GM21360 (cell line): ENCODE results near the gene FAM81B.
"Not testable (repeated sequence)": the region's sequence is repeated elsewhere in the genome, so short reads cannot be mapped to it uniquely, and the experiment has no call there.

Experiments
- ATAC-seq: cut with Tn5 transposase; IDR thresholded peaks from one replicate; pipeline ENCODE4 v1.9.1; 2021; ENCODE audit warnings: mild to moderate bottlenecking, moderate library complexity; ENCODE audit not compliant: unreplicated experiment

Gene FAM81B, protein sequence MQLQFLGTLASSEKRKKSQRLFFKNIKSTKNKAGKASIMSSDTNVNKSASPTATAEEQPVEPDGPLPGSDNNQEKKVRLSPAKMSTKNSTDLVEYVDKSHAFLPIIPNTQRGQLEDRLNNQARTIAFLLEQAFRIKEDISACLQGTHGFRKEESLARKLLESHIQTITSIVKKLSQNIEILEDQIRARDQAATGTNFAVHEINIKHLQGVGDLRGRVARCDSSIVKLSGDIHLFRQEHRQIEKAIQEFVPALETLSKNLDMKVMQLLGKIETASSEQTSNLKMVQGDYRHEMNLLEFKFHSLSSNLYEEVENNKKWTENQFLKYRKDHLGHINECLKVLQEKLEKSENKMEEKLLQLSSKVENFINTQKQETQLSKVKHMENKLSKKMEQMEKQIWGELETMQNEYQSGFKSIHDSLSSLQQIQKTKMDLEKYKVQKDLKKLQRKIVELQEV

DNA sequence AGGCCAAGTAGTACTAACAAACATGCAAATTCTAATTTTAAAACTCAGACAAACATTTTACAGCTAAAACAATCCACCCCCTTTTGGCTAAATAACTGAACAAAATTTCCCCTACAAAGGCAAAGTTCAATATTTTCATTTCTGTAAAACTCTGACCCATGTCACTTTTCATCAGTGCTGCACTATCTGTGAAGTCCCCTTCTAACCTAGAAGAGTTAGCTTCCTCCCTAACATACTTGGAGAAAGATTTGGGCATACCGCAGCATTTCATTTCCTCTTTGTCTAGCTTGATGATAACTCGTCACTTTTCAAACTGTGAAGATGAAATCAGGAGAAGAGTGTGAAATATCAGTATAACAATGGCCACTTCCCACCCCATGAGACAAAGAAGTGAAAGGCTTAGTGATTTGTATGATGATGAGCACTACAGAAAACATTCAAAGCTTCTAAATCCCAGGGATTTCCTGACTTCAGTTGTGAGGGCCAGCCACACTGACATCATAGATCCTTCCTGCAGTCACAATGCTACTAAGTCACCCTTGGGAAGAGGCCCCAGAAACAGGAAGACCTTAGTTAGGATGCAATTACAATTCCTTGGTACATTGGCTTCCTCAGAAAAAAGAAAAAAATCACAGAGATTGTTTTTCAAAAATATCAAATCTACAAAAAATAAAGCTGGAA is at the start of gene FAM81B:
FAM81B (plus strand) TSS at position 555 of the 681 bp plus-strand sequence; CDS start at position 579, 24 bp downstream.
- no peak for ATAC-seq

DNA sequence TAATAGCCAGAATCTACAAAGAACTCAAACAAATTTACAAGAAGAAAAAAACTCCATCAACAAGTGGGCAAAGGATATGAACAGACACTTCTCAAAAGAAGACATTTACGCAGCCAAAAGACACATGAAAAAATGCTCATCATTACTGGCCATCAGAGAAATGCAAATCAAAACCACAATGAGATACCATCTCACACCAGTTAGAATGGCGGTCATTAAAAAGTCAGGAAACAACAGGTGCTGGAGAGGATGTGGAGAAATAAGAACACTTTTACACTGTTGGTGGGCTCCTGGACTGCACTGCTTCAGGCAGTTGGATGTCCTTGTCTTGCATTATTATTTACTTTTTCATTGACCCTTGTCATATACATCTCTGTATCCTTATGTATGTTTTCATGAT is 49.7 kb upstream of the FAM81B start:
- ATAC-seq, result not testable (repeated sequence)

DNA sequence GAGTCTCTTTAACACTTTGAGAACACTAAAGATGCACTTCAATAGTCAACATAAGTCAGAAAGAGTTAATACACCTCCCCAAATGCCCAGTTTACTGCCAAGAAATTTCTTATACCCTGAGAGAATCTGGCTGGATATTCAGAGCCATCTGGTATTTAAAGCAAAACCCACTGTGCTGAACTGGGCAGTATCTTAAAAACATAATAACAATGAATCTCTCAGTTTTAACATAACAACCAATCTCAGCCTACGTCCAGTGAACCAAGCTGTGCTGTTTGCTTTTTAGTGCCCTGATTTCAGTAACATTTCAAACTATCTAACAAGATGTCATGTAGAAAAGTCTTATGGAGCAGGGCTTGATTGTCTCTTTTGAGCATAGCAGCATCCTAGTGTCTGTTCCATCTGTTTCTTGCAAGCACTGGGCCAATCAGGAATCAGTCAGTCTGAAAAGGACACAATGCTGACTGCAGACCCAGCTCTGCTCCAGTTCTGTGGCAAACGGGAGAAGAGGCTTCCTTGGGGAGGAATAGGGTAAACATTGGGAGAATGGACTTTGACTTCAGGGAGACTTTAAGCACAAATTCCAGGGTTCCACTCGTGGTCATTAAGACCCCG is 43.6 kb upstream of the FAM81B start:
- no peak for ATAC-seq

DNA sequence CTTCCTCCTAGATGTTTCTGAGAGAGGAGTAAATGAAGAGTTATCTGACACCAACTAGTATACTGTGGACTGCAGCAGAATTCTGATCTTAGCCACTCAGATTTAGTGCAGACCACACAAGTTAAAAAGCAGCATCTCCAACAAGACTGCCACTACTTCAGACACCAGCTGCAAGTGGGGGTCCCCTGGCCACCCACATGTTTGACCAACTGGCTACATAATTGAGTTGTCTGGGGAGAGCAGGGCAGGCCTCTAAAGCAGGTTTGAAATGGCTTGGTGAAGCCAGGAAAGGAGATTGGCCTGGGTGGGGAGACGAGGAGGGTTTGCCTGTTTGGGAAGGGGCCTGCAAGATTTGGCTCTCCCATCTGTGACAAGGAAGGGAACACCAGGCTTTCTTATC is 40.5 kb upstream of the FAM81B start:
- ATAC-seq, result no peak

DNA sequence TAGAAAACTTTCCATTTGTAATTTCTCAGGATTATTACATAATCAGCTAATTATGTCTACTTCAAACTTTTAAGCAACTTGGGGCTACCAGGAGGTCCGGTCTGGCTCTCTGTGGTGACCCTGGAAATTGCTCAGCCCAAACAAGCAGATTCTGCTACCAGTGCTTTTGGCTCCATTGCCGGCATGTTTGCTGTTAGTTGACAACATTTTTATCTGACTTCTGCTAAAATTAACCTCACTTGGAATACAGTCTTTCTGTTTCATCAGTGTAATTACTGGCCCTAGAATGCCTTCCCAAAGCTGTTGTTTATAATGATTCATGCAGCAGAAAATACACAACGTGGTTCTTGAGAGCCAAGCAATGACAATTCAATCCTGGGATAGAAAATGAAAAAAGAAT is 38.5 kb upstream of the FAM81B start:
- no peak for ATAC-seq

DNA sequence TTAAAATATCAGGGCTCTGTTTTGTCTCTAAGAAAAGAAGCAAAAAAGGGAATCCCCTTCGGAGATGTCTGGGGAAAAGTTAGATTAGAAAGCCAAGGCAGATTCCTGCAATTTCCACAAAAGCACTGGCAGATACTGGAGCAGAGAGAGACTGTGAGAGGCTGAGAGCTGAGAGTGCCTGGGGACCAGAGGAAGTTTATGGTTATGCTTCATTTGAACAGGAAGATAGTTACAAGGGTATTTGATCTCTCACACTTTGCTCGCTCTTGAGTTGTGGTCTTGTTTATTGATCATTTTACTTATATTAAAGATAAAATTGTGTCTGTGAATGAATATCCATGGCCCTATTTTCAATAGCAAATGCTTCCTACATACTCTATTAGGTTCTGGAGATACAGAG is 32.8 kb upstream of the FAM81B start:
- no peak for ATAC-seq

DNA sequence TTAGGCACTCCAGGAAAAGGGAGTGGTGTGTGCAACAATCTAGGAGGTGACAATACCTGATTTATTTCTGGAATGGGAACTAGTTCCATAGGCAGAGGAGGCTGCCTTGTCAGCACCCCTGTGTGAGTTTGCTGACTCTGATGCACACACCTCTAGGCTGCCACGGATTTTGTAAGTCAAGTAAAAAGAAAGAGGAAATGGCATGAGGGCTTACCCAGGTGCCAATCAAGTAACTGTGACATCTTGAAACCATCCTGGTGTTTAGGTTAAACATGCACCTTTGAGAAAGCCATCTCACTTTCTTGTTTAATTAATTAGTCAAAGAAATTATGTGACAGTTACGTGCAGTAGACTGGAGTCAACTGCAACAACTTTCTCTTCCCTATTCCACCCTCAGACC is 32.3 kb upstream of the FAM81B start:
- ATAC-seq, result no peak

DNA sequence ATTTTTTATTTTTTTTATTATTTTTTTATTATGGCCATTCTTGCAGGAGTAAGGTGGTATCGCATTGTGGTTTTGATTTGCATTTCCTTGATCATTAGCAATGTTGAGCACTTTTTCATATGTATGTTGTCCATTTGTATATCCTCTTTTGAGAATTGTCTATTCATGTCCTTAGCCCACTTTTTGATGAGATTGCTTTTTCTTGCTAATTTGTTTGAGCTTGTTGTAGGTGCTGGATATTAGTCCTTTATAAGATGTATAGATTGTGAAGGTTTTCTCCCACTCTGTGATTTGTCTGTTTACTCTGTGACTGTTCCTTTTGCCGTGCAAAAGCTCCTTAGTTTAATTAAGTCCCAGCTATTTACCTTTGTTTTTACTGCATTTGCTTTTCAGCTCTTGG is 30.5 kb upstream of the FAM81B start:
- not testable (repeated sequence) for ATAC-seq

DNA sequence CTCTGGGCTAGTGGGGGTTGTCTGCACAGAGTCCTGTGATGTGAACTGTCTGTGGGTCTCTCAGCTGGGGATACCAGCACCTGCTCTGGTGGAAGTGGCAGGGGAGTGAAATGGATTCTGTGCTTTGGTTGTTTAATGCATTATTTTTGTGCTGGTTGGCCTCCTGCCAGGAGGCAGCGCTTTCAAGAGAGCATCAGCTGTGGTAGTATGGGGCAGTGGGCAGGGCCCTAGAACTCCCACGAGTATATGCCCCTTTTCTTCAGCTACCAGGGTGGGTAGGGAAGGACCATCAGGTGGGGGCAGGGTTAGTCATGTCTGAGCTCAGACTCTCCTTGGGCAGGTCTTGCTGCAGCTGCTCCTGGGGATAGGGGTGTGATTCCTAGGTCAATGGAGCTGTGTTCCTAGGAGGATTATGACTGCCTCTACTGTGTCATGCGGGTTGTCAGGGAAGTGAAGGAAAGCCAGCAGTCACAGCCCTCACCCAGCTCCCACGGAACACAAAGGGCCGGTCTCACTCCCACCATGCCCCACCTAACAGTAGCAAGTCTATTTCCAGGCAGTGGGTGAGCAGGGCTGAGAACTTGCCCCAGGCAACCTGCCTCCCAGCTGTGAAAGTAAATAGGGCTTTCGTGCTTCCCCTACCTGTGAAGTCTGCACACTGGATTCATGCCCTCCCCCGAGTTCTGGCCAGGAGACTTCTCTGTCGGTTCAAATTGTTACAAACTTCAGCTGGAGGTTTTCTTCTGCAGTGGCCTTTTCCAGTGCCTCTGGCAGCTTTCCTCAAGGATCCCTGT is 25.7 kb upstream of the FAM81B start:
- no peak for ATAC-seq

DNA sequence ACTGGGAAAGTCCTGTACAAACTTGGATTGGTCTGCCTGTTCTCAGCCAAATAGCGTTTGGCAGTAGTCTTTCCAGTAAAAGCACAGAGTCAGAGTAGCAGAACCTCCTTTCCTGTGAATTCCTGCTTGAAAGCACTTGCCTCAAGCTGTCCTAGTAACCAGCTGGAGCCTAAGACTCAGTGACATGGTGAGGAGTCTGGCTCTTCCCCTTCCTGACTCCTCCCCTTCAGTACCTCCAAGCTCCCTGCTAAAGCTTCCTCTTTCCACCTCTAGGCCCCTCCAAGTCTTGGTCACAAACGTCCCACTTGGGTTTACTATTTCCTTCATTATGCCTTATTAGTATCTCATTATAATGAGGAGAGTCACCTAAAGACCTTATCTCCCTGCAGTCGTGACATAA is 21.4 kb upstream of the FAM81B start:
- no peak for ATAC-seq

DNA sequence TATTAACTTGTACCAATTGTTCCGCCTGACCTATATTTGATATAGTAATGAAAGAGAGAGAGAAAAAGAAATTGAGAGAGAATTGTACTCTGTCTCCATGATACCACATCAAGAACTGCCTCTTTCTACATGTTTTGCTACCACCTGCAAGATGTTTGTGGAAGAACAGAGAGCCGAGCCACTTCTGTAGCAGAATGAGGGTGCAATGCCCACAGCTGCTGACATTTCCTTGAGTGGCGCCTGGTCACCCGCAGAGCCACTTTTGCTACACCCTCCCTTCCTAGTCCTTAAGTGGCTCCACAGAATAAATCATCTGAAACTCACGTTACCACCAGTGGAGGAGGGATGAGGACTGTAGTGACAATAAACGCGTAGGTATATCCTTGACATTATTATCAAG is 17.1 kb upstream of the FAM81B start:
- no peak for ATAC-seq

DNA sequence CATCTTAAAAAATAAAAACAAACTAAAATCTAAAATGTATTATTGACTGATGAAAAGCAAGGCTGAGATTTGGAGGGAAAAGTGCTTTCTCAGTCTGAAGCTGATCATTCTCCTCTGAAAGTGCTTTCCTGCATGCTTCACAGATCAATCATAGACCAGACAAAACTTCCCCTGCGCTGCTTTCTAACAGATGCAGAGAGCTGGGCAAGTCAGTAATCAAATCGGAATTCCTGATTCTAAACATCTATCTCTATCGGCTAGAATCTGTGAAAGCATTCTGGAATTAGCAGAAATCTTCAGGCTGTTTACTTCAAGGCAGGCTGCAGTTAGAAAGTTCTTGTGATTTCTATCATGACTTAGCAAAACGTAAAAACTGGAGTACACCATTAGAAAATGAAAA is 15.6 kb upstream of the FAM81B start:
- no peak for ATAC-seq

DNA sequence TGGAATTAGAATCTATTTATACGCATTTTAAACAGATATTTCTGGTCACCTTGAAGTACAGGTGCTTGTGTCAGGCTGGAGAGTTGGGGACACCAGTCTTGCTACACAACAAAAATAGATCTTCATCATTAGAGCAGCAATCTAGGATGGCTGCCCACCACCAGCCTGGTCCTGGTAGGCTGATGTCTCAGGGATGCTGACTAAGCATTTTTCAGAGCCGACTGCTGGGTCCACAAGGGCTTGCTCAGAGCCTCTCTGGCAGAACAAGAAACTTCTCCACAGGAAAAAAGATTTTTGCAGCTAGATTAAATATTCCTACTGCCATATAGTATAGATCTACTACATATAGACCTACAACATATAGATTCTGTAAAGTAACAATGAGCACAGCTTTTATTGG is 12.0 kb upstream of the FAM81B start:
- no peak for ATAC-seq

DNA sequence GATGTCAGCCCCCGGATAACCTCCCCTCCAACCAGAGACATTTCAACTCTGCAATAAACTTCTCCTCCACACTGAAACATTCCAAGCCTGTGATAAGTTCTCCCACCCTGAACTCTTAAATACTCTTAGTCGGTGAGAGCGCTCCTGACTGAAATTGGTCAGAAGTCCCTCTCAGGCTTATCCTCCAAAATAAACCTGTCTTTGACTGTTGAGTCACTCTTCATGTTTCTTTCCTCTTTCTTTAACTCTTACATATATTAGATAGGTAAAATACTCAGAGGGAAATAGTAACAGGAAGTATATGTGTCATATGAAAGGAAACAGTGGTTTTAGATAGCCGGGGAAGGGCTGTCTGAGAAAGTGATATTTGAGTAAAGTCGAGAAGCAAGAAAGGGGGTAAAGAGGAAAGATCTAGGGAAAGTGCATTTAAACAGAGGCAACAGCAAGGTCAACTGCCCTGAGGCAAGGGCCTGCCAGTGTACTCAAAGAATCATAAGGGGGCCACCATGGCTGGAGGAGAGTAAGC is 11.0 kb upstream of the FAM81B start:
- ATAC-seq, result no peak

DNA sequence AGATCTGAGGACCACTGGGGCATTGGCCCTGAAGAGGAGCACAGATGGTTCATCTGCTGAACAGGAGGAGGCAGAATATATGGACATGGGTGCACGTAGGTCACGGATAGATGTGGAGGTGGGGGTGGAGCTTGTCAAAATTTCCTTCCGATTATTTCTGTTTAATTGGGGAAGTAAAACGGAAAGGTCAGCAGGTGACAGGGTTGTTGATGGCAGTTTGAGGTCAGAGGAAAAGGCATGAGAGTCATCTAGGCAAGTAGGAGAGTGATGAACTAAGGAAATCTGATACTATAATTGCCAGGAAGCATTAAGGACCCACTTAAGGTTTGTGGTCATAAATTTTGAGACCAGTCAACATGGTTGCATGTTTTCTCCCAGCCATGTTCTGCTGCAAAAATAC is 8.4 kb upstream of the FAM81B start:
- no peak for ATAC-seq

DNA sequence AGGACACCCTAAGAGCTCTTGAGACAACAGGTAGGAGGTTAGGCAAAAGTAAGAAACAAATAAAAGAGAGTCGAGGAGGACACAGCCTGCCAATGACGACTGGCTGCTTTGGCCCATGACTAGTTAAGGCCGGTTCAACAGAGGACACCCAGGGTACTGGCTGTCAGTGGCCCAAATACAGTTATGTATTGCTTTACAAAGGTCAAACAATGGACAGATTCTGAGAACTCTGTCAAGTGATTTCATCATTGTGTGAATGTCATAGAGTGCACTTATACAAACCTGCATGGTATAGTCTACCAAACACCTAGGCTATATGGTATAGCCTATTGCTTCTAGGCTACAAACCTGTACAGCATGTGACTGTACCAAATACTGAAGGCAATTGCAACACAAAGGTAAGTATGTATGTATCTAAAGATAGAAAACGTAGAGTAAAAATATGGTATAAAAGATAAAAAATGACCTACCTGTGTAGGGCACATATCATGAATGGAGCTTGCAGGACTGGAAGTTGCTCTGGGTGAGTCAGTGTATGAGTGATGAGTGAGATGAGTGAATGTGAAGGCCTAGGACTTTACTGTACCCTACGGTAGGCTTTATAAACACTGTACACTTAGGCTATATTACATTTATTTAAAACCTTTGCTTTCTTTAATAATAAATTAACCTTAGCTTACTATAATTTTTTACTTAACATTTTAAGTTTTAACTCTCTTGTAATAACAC is 6.5 kb upstream of the FAM81B start:
- ATAC-seq, result no peak

DNA sequence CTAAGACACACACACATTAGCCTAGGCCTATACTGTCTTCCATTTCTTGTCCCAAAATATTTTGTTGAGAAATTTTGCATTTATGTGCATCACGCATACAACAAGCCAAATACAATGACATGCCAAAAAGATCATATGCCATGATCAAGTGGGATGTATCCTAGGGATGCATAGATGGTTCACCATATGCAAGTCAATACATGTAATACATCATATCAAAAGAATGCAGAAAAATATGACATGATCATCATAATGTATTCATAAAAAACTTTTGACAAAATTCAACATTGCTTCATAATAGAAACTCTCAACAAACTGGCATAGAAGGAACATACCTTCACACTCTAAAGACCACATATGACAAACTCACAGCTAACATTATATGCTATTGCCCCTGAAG is 5.8 kb upstream of the FAM81B start:
- ATAC-seq, result no peak

DNA sequence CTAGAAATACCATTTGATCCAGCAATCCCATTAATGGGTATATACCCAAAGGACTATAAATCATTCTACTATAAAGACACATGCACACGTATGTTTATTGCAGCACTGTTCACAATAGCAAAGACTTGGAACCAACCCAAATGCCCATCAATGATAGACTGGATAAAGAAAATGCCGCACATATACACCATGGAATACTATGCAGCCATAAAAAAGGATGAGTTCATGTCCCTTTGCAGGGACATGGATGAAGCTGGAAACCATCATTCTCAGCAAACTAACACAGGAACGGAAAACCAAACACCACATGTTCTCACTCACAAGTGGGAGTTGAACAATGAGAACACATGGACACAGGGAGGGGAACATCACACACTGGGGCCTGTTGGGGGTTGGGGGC is 799 bp downstream of the FAM81B start:
- ATAC-seq, result not testable (repeated sequence)

DNA sequence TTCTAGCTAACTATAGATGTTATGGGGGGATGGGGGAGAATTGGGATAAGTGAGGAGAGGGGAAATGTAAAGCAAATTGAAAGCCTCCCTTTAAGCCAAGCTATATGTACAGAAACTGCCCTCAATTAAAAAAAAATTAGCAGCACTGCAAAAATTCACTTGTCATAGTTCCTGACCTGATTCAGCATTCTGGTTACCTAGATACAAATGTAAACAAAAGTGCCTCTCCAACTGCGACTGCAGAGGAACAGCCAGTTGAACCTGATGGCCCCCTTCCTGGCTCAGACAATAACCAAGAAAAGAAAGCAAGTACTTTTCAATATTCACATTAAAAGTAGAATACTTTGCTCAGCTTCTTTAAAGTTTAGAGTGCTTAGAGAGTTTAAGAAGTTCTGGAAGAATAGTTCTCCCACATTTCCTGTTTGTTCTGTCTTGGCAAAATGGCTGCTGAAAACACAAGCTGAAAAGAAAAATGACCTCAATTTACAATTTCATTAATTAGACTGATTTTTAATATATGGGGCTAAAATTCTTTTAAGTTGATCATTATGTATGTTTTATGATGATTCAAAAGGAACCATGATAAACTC is 1.5 kb downstream of the FAM81B start:
- ATAC-seq, result no peak

DNA sequence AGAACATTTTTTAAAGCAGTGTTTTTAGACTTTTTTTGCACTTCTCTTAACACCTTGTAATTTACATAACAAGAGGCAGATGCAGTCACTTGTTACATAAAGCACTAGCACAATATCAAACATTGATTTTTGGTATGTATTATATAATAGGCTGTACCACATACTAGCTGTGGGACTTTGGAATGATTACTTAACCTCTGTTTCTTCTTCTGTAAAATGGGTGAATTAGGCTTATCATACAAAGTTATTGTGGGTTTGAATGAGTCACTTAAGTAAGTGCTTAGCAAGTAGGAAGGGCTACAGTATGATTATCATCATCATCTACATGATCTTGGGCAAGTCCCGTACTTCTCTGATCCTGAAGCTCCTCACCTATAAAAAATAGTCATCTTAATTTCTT is 2.1 kb downstream of the FAM81B start:
- no peak for ATAC-seq
